ENCODE results near the gene SEL1L.
A peak's percentile ranks its signal among the peaks of the same experiment; 100 is the strongest.

SEL1L gene

GRCh38 chr14:81446279-81447007, 87.2 kb downstream of the SEL1L start:
- no peak for DNase-seq
- no peak overlapping the region for H2BK5ac ChIP-seq (ENCODE audit: low read depth, low read length, poor library complexity, severe bottlenecking)
- no peak overlapping the region for H2BK12ac ChIP-seq (ENCODE audit: low read length in 2 of 2)
- H3K9me3 ChIP-seq (ENCODE audit: control insufficient read depth, low read length), result no peaks in the 10 kb centered on the region
- H2BK120ac ChIP-seq (ENCODE audit: low read depth, low read length), result no peak overlapping the region
- no peak overlapping the region for H4K91ac ChIP-seq (ENCODE audit: low read length)
- 94% methylated on average over 8 of the region's 9 CpGs for WGBS
- no peak overlapping the region for H2AK5ac ChIP-seq (ENCODE audit: low read length, severe bottlenecking)
- H3K9ac ChIP-seq (ENCODE audit: low read length), result peak overlapping the region; percentile 22
- H3K4ac ChIP-seq (ENCODE audit: low read depth in 1 of 2, low read length in 2 of 2), result no peak overlapping the region
- no peak overlapping the region for H2AFZ ChIP-seq (ENCODE audit: low read depth, low read length)
- no peaks in the 10 kb centered on the region for H3K79me1 ChIP-seq (replicated peaks; ENCODE audit: low read length, poor library complexity, severe bottlenecking)
- H3K4me1 ChIP-seq (ENCODE audit: control insufficient read depth, insufficient read depth, low read depth, low read length), result peaks cover 11% of the 10 kb centered on the region
- H4K8ac ChIP-seq (ENCODE audit: low read length), result no peak overlapping the region
- no peak overlapping the region for H3K18ac ChIP-seq (ENCODE audit: low read depth in 1 of 2, low read length in 2 of 2)
- no peak overlapping the region for H3K14ac ChIP-seq (ENCODE audit: low read length in 2 of 2)
- no peaks in the 10 kb centered on the region for H3K36me3 ChIP-seq (ENCODE audit: control insufficient read depth in 1 of 2, insufficient read depth in 2 of 2, low read depth in 1 of 2, low read length in 2 of 2)
- no peak overlapping the region for H2BK15ac ChIP-seq (ENCODE audit: low read depth, poor library complexity, severe bottlenecking)
- peaks cover 16 to 22% of the 10 kb centered on the region in 2 experiments for H3K27me3 ChIP-seq (ENCODE audit: control insufficient read depth in 1 of 2, insufficient read depth in 1 of 2, low read length in 2 of 2)
- H3K23ac ChIP-seq (ENCODE audit: low read length in 2 of 2), result no peak overlapping the region
- no peak overlapping the region for H3K4me2 ChIP-seq (ENCODE audit: low read length, poor library complexity, severe bottlenecking)
- no peak overlapping the region for H3K27ac ChIP-seq (ENCODE audit: low read length, poor library complexity, severe bottlenecking)
- H3K4me3 ChIP-seq (ENCODE audit: insufficient read depth in 1 of 2, low read depth in 1 of 2, low read length in 2 of 2), result no peak overlapping the region

GRCh38 chr14:81441626-81442134, 92.0 kb downstream of the SEL1L start:
- no peak overlapping the region for H3K23ac ChIP-seq (ENCODE audit: low read length in 2 of 2)
- H3K27ac ChIP-seq (ENCODE audit: low read length, poor library complexity, severe bottlenecking), result no peak overlapping the region
- no peak overlapping the region for H3K14ac ChIP-seq (ENCODE audit: low read length in 2 of 2)
- H2BK5ac ChIP-seq (ENCODE audit: low read depth, low read length, poor library complexity, severe bottlenecking), result no peak overlapping the region
- H2BK15ac ChIP-seq (ENCODE audit: low read depth, poor library complexity, severe bottlenecking), result no peak overlapping the region
- no peaks in the 10 kb centered on the region for H3K79me1 ChIP-seq (replicated peaks; ENCODE audit: low read length, poor library complexity, severe bottlenecking)
- no peak overlapping the region for H3K9ac ChIP-seq (ENCODE audit: low read length)
- H3K9me3 ChIP-seq (ENCODE audit: control insufficient read depth, low read length), result no peaks in the 10 kb centered on the region
- DNase-seq, result no peak
- no peak overlapping the region for H3K4ac ChIP-seq (ENCODE audit: low read depth in 1 of 2, low read length in 2 of 2)
- H4K91ac ChIP-seq (ENCODE audit: low read length), result no peak overlapping the region
- no peak overlapping the region for H2BK120ac ChIP-seq (ENCODE audit: low read depth, low read length)
- no peak overlapping the region for H2AK5ac ChIP-seq (ENCODE audit: low read length, severe bottlenecking)
- H3K4me1 ChIP-seq (ENCODE audit: control insufficient read depth, insufficient read depth, low read depth, low read length), result peaks cover 5% of the 10 kb centered on the region
- H3K18ac ChIP-seq (ENCODE audit: low read depth in 1 of 2, low read length in 2 of 2), result no peak overlapping the region
- peaks cover 35 to 57% of the 10 kb centered on the region in 2 experiments for H3K27me3 ChIP-seq (ENCODE audit: control insufficient read depth in 1 of 2, insufficient read depth in 1 of 2, low read length in 2 of 2)
- no peak overlapping the region for H4K8ac ChIP-seq (ENCODE audit: low read length)
- H3K4me2 ChIP-seq (ENCODE audit: low read length, poor library complexity, severe bottlenecking), result no peak overlapping the region
- no peak overlapping the region for H3K4me3 ChIP-seq (ENCODE audit: insufficient read depth in 1 of 2, low read depth in 1 of 2, low read length in 2 of 2)
- 87% methylated on average over 5 of the region's 5 CpGs for WGBS
- H2AFZ ChIP-seq (ENCODE audit: low read depth, low read length), result no peak overlapping the region
- no peaks in the 10 kb centered on the region for H3K36me3 ChIP-seq (ENCODE audit: control insufficient read depth in 1 of 2, insufficient read depth in 2 of 2, low read depth in 1 of 2, low read length in 2 of 2)
- no peak overlapping the region for H2BK12ac ChIP-seq (ENCODE audit: low read length in 2 of 2)

- Histone ChIP-seq H3K9me3 (ENCODE audit: control insufficient read depth, low read length) (no peaks in the 10 kb centered on the region), H3K79me1 (replicated peaks; ENCODE audit: low read length, poor library complexity, severe bottlenecking) (no peaks in the 10 kb centered on the region), H2AK5ac (ENCODE audit: low read length, severe bottlenecking) (no peak overlapping the region), H3K9ac (ENCODE audit: low read length) (no peak overlapping the region), H3K4ac (ENCODE audit: low read depth in 1 of 2, low read length in 2 of 2) (no peak overlapping the region), H3K23ac (ENCODE audit: low read length in 2 of 2) (no peak overlapping the region), H3K4me2 (ENCODE audit: low read length, poor library complexity, severe bottlenecking) (no peak overlapping the region), H2BK5ac (ENCODE audit: low read depth, low read length, poor library complexity, severe bottlenecking) (no peak overlapping the region), H3K14ac (ENCODE audit: low read length in 2 of 2) (no peak overlapping the region), H3K27ac (ENCODE audit: low read length, poor library complexity, severe bottlenecking) (no peak overlapping the region), H2BK120ac (ENCODE audit: low read depth, low read length) (no peak overlapping the region), H3K27me3 (ENCODE audit: control insufficient read depth in 1 of 2, insufficient read depth in 1 of 2, low read length in 2 of 2) (peaks cover 48 to 60% of the 10 kb centered on the region in 2 experiments), H2BK15ac (ENCODE audit: low read depth, poor library complexity, severe bottlenecking) (no peak overlapping the region), H3K18ac (ENCODE audit: low read depth in 1 of 2, low read length in 2 of 2) (no peak overlapping the region), H3K4me1 (ENCODE audit: control insufficient read depth, insufficient read depth, low read depth, low read length) (peaks cover 14% of the 10 kb centered on the region), H2BK12ac (ENCODE audit: low read length in 2 of 2) (no peak overlapping the region), H3K36me3 (ENCODE audit: control insufficient read depth in 1 of 2, insufficient read depth in 2 of 2, low read depth in 1 of 2, low read length in 2 of 2) (no peaks in the 10 kb centered on the region), H3K4me3 (ENCODE audit: insufficient read depth in 1 of 2, low read depth in 1 of 2, low read length in 2 of 2) (no peak overlapping the region), H4K8ac (ENCODE audit: low read length) (no peak overlapping the region), H2AFZ (ENCODE audit: low read depth, low read length) (no peak overlapping the region), H4K91ac (ENCODE audit: low read length) (no peak overlapping the region)
- 94% methylated on average over 2 of the region's 3 CpGs for whole genome bisulfite sequencing
- no peak for DNase-seq
Observed at GRCh38 chr14:81440041-81440440, 93.6 kb downstream of the SEL1L start.

- H2AK5ac ChIP-seq (ENCODE audit: low read length, severe bottlenecking), result no peak overlapping the region
- H3K4me3 ChIP-seq (ENCODE audit: insufficient read depth in 1 of 2, low read depth in 1 of 2, low read length in 2 of 2), result no peak overlapping the region
- no peak overlapping the region for H3K4ac ChIP-seq (ENCODE audit: low read depth in 1 of 2, low read length in 2 of 2)
- no peak overlapping the region for H3K4me2 ChIP-seq (ENCODE audit: low read length, poor library complexity, severe bottlenecking)
- H3K36me3 ChIP-seq (ENCODE audit: control insufficient read depth in 1 of 2, insufficient read depth in 2 of 2, low read depth in 1 of 2, low read length in 2 of 2), result no peaks in the 10 kb centered on the region
- no peak overlapping the region for H2BK12ac ChIP-seq (ENCODE audit: low read length in 2 of 2)
- no peak overlapping the region for H2AFZ ChIP-seq (ENCODE audit: low read depth, low read length)
- H4K8ac ChIP-seq (ENCODE audit: low read length), result no peak overlapping the region
- H3K27ac ChIP-seq (ENCODE audit: low read length, poor library complexity, severe bottlenecking), result no peak overlapping the region
- H3K23ac ChIP-seq (ENCODE audit: low read length in 2 of 2), result no peak overlapping the region
- H3K14ac ChIP-seq (ENCODE audit: low read length in 2 of 2), result no peak overlapping the region
- no peak overlapping the region for H4K91ac ChIP-seq (ENCODE audit: low read length)
- WGBS, result 74% methylated on average over 3 of the region's 4 CpGs
- no peak overlapping the region for H3K18ac ChIP-seq (ENCODE audit: low read depth in 1 of 2, low read length in 2 of 2)
- peaks cover 43 to 75% of the 10 kb centered on the region in 2 experiments for H3K27me3 ChIP-seq (ENCODE audit: control insufficient read depth in 1 of 2, insufficient read depth in 1 of 2, low read length in 2 of 2)
- no peaks in the 10 kb centered on the region for H3K9me3 ChIP-seq (ENCODE audit: control insufficient read depth, low read length)
- H2BK5ac ChIP-seq (ENCODE audit: low read depth, low read length, poor library complexity, severe bottlenecking), result no peak overlapping the region
- H3K79me1 ChIP-seq (replicated peaks; ENCODE audit: low read length, poor library complexity, severe bottlenecking), result no peaks in the 10 kb centered on the region
- no peak overlapping the region for H2BK120ac ChIP-seq (ENCODE audit: low read depth, low read length)
- no peak overlapping the region for H3K9ac ChIP-seq (ENCODE audit: low read length)
- DNase-seq, result no peak
- H3K4me1 ChIP-seq (ENCODE audit: control insufficient read depth, insufficient read depth, low read depth, low read length), result peaks cover 14% of the 10 kb centered on the region
- H2BK15ac ChIP-seq (ENCODE audit: low read depth, poor library complexity, severe bottlenecking), result no peak overlapping the region
Observed at GRCh38 chr14:81437244-81437643, 96.4 kb downstream of the SEL1L start.
